Testis (tissue), 3 donors: ENCODE results near the gene IQCN. TPM values are rescaled to one million over a fixed set of nuclear protein-coding genes. Genes with fewer than 3 reads are reported as not detected.

ENCODE experiments used
- DNase-seq: peaks from one replicate; pipeline ENCODE4 v3.0.0-alpha.2; 2019
- H3K27ac ChIP-seq, 2 donors: fragments of 200-600 bp; sonication (generic); one replicate each; pipeline ENCODE4 v1.5.1; 2019
- H3K27me3 ChIP-seq: fragments of 200-600 bp; sonication (generic); one replicate; pipeline ENCODE4 v1.5.1; 2019
- H3K36me3 ChIP-seq: fragments of 200-600 bp; sonication (generic); one replicate; pipeline ENCODE4 v1.5.1; 2017; ENCODE audit warnings: low read depth; ENCODE audit errors: missing control alignments
- H3K4me1 ChIP-seq: fragments of 200-600 bp; sonication (generic); one replicate; pipeline ENCODE4 v1.5.1; 2019
- H3K4me3 ChIP-seq, 2 donors: fragments of 200-600 bp; sonication (generic); one replicate each; pipeline ENCODE4 v1.5.1; 2017 to 2019
- H3K9me3 ChIP-seq: fragments of 200-600 bp; sonication (generic); one replicate; pipeline ENCODE4 v1.5.1; 2017
- CTCF ChIP-seq, 3 experiments: fragments of 450-650 bp in 2 of 3; fragments of 200-600 bp in 1 of 3; sonication (generic) in 1 of 3; IDR thresholded peaks; one replicate each; pipeline ENCODE4 v1.5.1; 2016 to 2019; ENCODE audit warnings: antibody characterized with exemption in 3 of 3, mild to moderate bottlenecking in 2 of 3, moderate library complexity in 1 of 3
- POLR2A ChIP-seq: fragments of 450-650 bp; IDR thresholded peaks from one replicate; pipeline ENCODE4 v1.6.1; 2017; ENCODE audit warnings: antibody characterized with exemption, mild to moderate bottlenecking, moderate library complexity
- WGBS, 2 donors: methylation state at CpG; one replicate each; pipeline ENCODE4 v1.1.5; 2018; 5-methylcytosine and 5-hydroxymethylcytosine counted together
- intact Hi-C: fragments of 100-400 bp; cut with DNase I; formaldehyde crosslinking; loops from one replicate; pipeline ENCODE4 v1.15.1; 2023; ENCODE audit warnings: low total_unique reads
- polyA plus RNA-seq: library from polyadenylated mRNA; stranded (reverse); fragments of 350-450 nt; fragmentation: Illumina TruSeq; extraction: RNeasy Lipid Tissue Mini Kit (QIAGEN cat#74804); gene quantifications from one replicate; pipeline ENCODE4 v1.2.3, GENCODE V29; 2014; ENCODE audit warnings: low read depth, low replicate concordance; ENCODE audit not compliant: insufficient read depth
- total RNA-seq, 2 donors: library from RNA; depleted of rRNA; stranded (reverse); fragments of >200 nt; gene quantifications; one replicate each; pipeline ENCODE4 v1.2.3, GENCODE V29; 2016

Gene IQCN
- total and polyA plus RNA-seq, 3 donors from 2014 or later, result 30.1 to 88.1 (median 62.3) TPM

GRCh38 chr19:18291590-18292461 is 17.6 kb upstream of the IQCN start:
- Histone ChIP-seq H3K4me3 (peak overlapping the region; percentile 60 to 70), H3K4me1 (peaks cover 31% of the 10 kb centered on the region), H3K27ac (peak overlapping the region; percentile 98 to 99), H3K36me3 (no peaks in the 10 kb centered on the region), H3K9me3 (no peaks in the 10 kb centered on the region), H3K27me3 (no peaks in the 10 kb centered on the region)
- intact Hi-C loops, result no loop called here
- peak; percentile 92 for DNase-seq
- 0 to 1% methylated on average over 42 to 60 of the region's 75 CpGs for WGBS, 2 donors
- TF ChIP-seq CTCF (IDR thresholded peaks at IDR 0.05), result no peak
- no peak for TF ChIP-seq POLR2A

- DNase-seq, result no peak
- Histone ChIP-seq H3K9me3 (no peaks in the 10 kb centered on the region), H3K27me3 (no peaks in the 10 kb centered on the region), H3K36me3 (no peaks in the 10 kb centered on the region), H3K4me1 (peaks cover 38% of the 10 kb centered on the region), H3K4me3 (peak overlapping the region; percentile 60 to 70), H3K27ac (peak overlapping the region; percentile 98 to 99)
- 23 to 36% methylated on average over 9 to 21 of the region's 21 CpGs for WGBS, 2 donors
- TF ChIP-seq POLR2A, result no peak
- no peak for TF ChIP-seq CTCF (IDR thresholded peaks at IDR 0.05)
- intact Hi-C loops, result no loop called here
Measured at GRCh38 chr19:18291019-18291524, 16.8 kb upstream of the IQCN start.

GRCh38 chr19:18290302-18291018 is 16.2 kb upstream of the IQCN start:
- TF ChIP-seq POLR2A (no peak), CTCF (IDR thresholded peaks at IDR 0.05) (no peak)
- Histone ChIP-seq H3K27me3 (no peaks in the 10 kb centered on the region), H3K9me3 (no peaks in the 10 kb centered on the region), H3K4me3 (no peak overlapping the region), H3K36me3 (no peaks in the 10 kb centered on the region), H3K27ac (peak overlapping the region; percentile 98 to 99), H3K4me1 (peaks cover 40% of the 10 kb centered on the region)
- intact Hi-C loops, result no loop called here
- 43 to 55% methylated on average over 8 to 14 of the region's 14 CpGs for WGBS, 2 donors
- no peak for DNase-seq

- no peaks in the 10 kb centered on the region for H3K9me3 ChIP-seq
- WGBS, 2 donors, result 62 to 69% methylated on average over 12 of the region's 12 CpGs
- intact Hi-C loops, result no loop called here
- no peaks in the 10 kb centered on the region for H3K36me3 ChIP-seq
- H3K27ac ChIP-seq, result peak overlapping the region; percentile 98 to 99
- TF ChIP-seq POLR2A (no peak), CTCF (IDR thresholded peaks at IDR 0.05) (no peak)
- H3K4me1 ChIP-seq, result peaks cover 46% of the 10 kb centered on the region
- H3K27me3 ChIP-seq, result no peaks in the 10 kb centered on the region
- H3K4me3 ChIP-seq, result no peak overlapping the region
- DNase-seq, result no peak
Measured at GRCh38 chr19:18289471-18290301, 15.4 kb upstream of the IQCN start.
